Breast epithelium (tissue), 3 donors: ENCODE results near the gene CCT3.

ENCODE experiments used
- CTCF ChIP-seq, 3 donors: fragments of 450-650 bp; IDR thresholded peaks; one replicate each; pipeline ENCODE4 v1.5.1; 2016 to 2017; ENCODE audit warnings: antibody characterized with exemption in 3 of 3, mild to moderate bottlenecking in 3 of 3, moderate library complexity in 3 of 3
- POLR2A ChIP-seq: fragments of 450-650 bp; IDR thresholded peaks from one replicate; pipeline ENCODE4 v1.6.1; 2016; ENCODE audit warnings: antibody characterized with exemption, mild to moderate bottlenecking, moderate library complexity
- POLR2AphosphoS5 ChIP-seq, 3 donors: sonication (generic); formaldehyde crosslinking; IDR thresholded peaks; one replicate each; pipeline ENCODE4 v1.6.1; 2017; ENCODE audit warnings: antibody characterized with exemption in 3 of 3

DNA sequence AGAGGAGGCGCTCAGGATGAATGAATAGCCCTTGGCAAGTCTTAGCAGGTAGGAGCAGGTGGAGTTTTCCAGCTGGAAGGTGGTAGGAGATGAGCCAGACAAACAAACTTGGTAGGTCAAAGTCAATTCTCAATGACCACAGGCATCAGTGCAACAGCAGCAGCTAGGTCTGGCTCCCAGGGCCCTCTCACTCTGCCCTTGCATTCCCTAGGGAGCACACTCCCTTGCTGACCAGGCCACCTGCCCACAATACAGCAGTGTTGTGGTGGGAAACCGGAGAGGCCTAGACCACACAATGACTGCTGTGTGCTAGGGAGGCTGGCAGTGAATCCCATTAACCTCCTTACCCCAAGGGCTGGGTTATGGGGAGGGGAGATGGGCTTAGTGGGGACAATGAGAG lies 77.2 kb downstream of the CCT3 start:
- TF ChIP-seq CTCF (IDR thresholded peaks at IDR 0.05) (no peak), POLR2A (no peak), POLR2AphosphoS5 (IDR thresholded peaks at IDR 0.05) (no peak)
